Heart left ventricle (tissue), 16 donors: ENCODE measurements around the gene COL28A1. TPM values are rescaled to one million over a fixed set of nuclear protein-coding genes. Genes with fewer than 3 reads are reported as not detected.

Source experiments
- ATAC-seq, 4 donors: fragments of 200-7000 bp; cut with Tn5 transposase; one replicate each; pipeline ENCODE4 v1.9.1; 2020 to 2022; ENCODE audit warnings: moderate library complexity in 4 of 4, mild to moderate bottlenecking in 3 of 4, moderate number of reproducible peaks in 1 of 4
- DNase-seq, 5 donors: peaks; one replicate each; pipeline ENCODE4 v3.0.0-alpha.2; 2020
- H3K27ac ChIP-seq, 12 donors: fragments of 200-600 bp; sonication (generic) in 4 of 12; one replicate each; pipeline versions ENCODE4 v1.5.0 to v1.8.0; 2016 to 2022; ENCODE audit warnings: mild to moderate bottlenecking in 2 of 12
- H3K27me3 ChIP-seq, 9 donors: fragments of 200-600 bp; sonication (generic) in 2 of 9; one replicate each; pipeline versions ENCODE4 v1.5.1 to v1.8.0; 2016 to 2022; ENCODE audit warnings: mild to moderate bottlenecking in 3 of 9
- H3K36me3 ChIP-seq, 9 donors: fragments of 200-600 bp; sonication (generic) in 2 of 9; one replicate each; pipeline versions ENCODE4 v1.5.0 to v1.8.0; 2018 to 2022; ENCODE audit warnings: mild to moderate bottlenecking in 2 of 9
- H3K4me1 ChIP-seq, 12 donors: fragments of 200-600 bp; sonication (generic) in 4 of 12; one replicate each; pipeline versions ENCODE4 v1.5.0 to v1.8.0; 2016 to 2022; ENCODE audit warnings: mild to moderate bottlenecking in 3 of 12
- H3K4me3 ChIP-seq, 12 donors: fragments of 200-600 bp; sonication (generic) in 4 of 12; one replicate each; pipeline versions ENCODE4 v1.5.0 to v1.8.0; 2017 to 2022; ENCODE audit warnings: mild to moderate bottlenecking in 9 of 12, moderate library complexity in 4 of 12
- H3K9me3 ChIP-seq, 12 donors: fragments of 200-600 bp; sonication (generic) in 4 of 12; one replicate each; pipeline versions ENCODE4 v1.5.0 to v1.8.0; 2016 to 2022; ENCODE audit warnings: mild to moderate bottlenecking in 1 of 12
- CTCF ChIP-seq, 12 donors: fragments of 200-600 bp; sonication (generic) in 4 of 12; IDR thresholded peaks; one replicate each; pipeline versions ENCODE4 v1.5.0 to v1.8.0; 2018 to 2022; ENCODE audit warnings: antibody characterized with exemption in 12 of 12, mild to moderate bottlenecking in 5 of 12
- POLR2A ChIP-seq, 2 donors: fragments of 450-650 bp; IDR thresholded peaks; one replicate each; pipeline ENCODE4 v1.6.1; 2017; ENCODE audit warnings: antibody characterized with exemption in 2 of 2, mild to moderate bottlenecking in 2 of 2, moderate library complexity in 2 of 2
- WGBS, 4 donors: extraction: QIAGEN DNeasy Blood & Tissue Kit in 2 of 4; methylation state at CpG; one replicate each; pipeline versions ENCODE4 v1.1.5 to v1.1.7; 2013 to 2018; 5-methylcytosine and 5-hydroxymethylcytosine counted together
- intact Hi-C, 10 donors: fragments of 100-400 bp; cut with DNase I; formaldehyde crosslinking; loops; one replicate each; pipeline versions ENCODE4 v1.11.1 to v1.14.2; 2022
- polyA plus RNA-seq, 2 donors: library from polyadenylated mRNA; stranded (reverse); fragments of 200-250 nt; gene quantifications; one replicate each; pipeline ENCODE4 v1.2.3, GENCODE V29; 2013
- total RNA-seq, 9 donors: library from RNA; depleted of rRNA in 2 of 9; stranded (reverse); fragments of >200 nt in 2 of 9; fragmentation: NEBNext Ultra II Directional in 3 of 9; extraction: Animal tissue kit (Norgen Biotek cat#: 25700) in 3 of 9; gene quantifications; one replicate each; pipeline versions ENCODE4 v1.1.0 to v1.2.4, GENCODE V29; 2016 to 2023
- donor health status: ischemic (EF 13 %, LVEDD 7.1; RV severe dilation, severe dysfunction).
- donor health status: healthy with polysubstance abuse.
- donor health status: DM: no; HTN: yes; CAD: no.
- donor health status: DM: no; HTN: no; CAD: no.
- donor health status: ischemic (EF 25% LVEDD 6.9; RV normal size, moderate dysfunction).
- donor health status: ischemic (EF 25% LVEDD 5.7; RV mildly dilated, moderate dysfunction).
- donor health status: healthy.
- donor health status: DM: yes; HTN: yes; CAD: no.
- donor health status: ischemic (EF 35%, LVEDD 5.7; RV mildly dilated, moderate dysfunction).
- donor health status: nonischemic (EF 11% LVEDD 7.7; RV severe dilation, severe dysfunction).
- donor health status: DM: yes; HTN: yes; CAD: no.
- donor health status: PGD.
- donor health status: ischemic (EF 29% LVEDD 5.4; RV normal size, mild dysfunction).
- donor health status: nonischemic (EF 23%, LVEDD 6.1; RV moderate dilation, normal function).

COL28A1 gene
- total and polyA plus RNA-seq, 11 donors: 0.28 to 4.4 (median 1.2) TPM

- no peak for DNase-seq
- TF ChIP-seq CTCF (IDR thresholded peaks at IDR 0.05) (no peak), POLR2A (IDR thresholded peaks at IDR 0.05) (no peak)
- WGBS, 4 donors: 87 to 95% (median 88%) methylated on average over 5 of the region's 5 CpGs
- Histone ChIP-seq H3K36me3 (no peaks in the 10 kb centered on the region), H3K27ac (no peak overlapping the region), H3K27me3 (no peaks in the 10 kb centered on the region), H3K4me3 (no peak overlapping the region), H3K4me1 (peaks cover 0 to 4% (median 0%) of the 10 kb centered on the region in 12 donors), H3K9me3 (no peaks in the 10 kb centered on the region)
- intact Hi-C loops: loop anchor here in 9 of 10 donors (5.0 to 10.0 kb wide), 8 partner anchors 104 to 579 kb away; no protein-coding TSS in a partner anchor
- no peak for ATAC-seq
Observed at GRCh38 chr7:7536396-7537019, 835 bp upstream of the COL28A1 start.

GRCh38 chr7:7533831-7534430 lies 1.7 kb downstream of the COL28A1 start:
- Histone ChIP-seq H3K36me3 (no peaks in the 10 kb centered on the region), H3K27ac (no peak overlapping the region), H3K9me3 (no peaks in the 10 kb centered on the region), H3K4me3 (no peak overlapping the region), H3K27me3 (no peaks in the 10 kb centered on the region), H3K4me1 (peaks cover 0 to 4% (median 0%) of the 10 kb centered on the region in 12 donors)
- ATAC-seq: no peak
- 69 to 76% (median 73%) methylated on average over 3 of the region's 3 CpGs for WGBS, 4 donors
- DNase-seq: no peak
- no peak for TF ChIP-seq CTCF (IDR thresholded peaks at IDR 0.05)
- no peak for TF ChIP-seq POLR2A (IDR thresholded peaks at IDR 0.05)
- intact Hi-C loops: loop anchor here in 3 of 10 donors (10.0 kb wide), 2 partner anchors 559 to 569 kb away; no protein-coding TSS in a partner anchor

- H3K4me1 ChIP-seq: no peaks in the 10 kb centered on the region
- intact Hi-C loops: no loop called here
- H3K27ac ChIP-seq: no peak overlapping the region
- no peak overlapping the region for H3K4me3 ChIP-seq
- 87 to 95% (median 91%) methylated on average over 4 of the region's 4 CpGs for WGBS, 4 donors
- ATAC-seq (no peak), DNase-seq (no peak)
- TF ChIP-seq CTCF (IDR thresholded peaks at IDR 0.05): no peak
- TF ChIP-seq POLR2A (IDR thresholded peaks at IDR 0.05): no peak
- H3K36me3 ChIP-seq: no peaks in the 10 kb centered on the region
- no peaks in the 10 kb centered on the region for H3K9me3 ChIP-seq
- H3K27me3 ChIP-seq: no peaks in the 10 kb centered on the region
Observed at GRCh38 chr7:7529328-7529727, 6.3 kb downstream of the COL28A1 start.

GRCh38 chr7:7527047-7527446 lies 8.6 kb downstream of the COL28A1 start:
- 86 to 93% (median 89%) methylated on average over 3 of the region's 3 CpGs for WGBS, 4 donors
- TF ChIP-seq POLR2A (IDR thresholded peaks at IDR 0.05) (no peak), CTCF (IDR thresholded peaks at IDR 0.05) (no peak)
- Histone ChIP-seq H3K4me3 (no peak overlapping the region), H3K27me3 (no peaks in the 10 kb centered on the region), H3K27ac (no peak overlapping the region), H3K9me3 (no peaks in the 10 kb centered on the region), H3K36me3 (no peaks in the 10 kb centered on the region), H3K4me1 (no peaks in the 10 kb centered on the region)
- no peak for ATAC-seq
- intact Hi-C loops: no loop called here
- DNase-seq: no peak
